B cell (primary cell): Measurements from ENCODE around the gene VSTM2B. TPM values are rescaled to one million over a fixed set of nuclear protein-coding genes. Genes with fewer than 3 reads are reported as not detected.

Experiments used
- ATAC-seq: fragments of 200-7000 bp; cut with Tn5 transposase; one replicate; pipeline ENCODE4 v1.10.0; 2021; ENCODE audit warnings: low read depth, mild to moderate bottlenecking, moderate number of reproducible peaks, moderate library complexity
- CTCF ChIA-PET: fragments of 350-600 bp; sonication (Branson Sonifier 250); formaldehyde crosslinking; loops from one replicate; lab custom pipeline; 2021; ENCODE audit warnings: antibody characterized with exemption, inconsistent platforms; lab: Charles Lee
- POLR2A ChIA-PET: fragments of 350-600 bp; sonication (Branson Sonifier 250); formaldehyde crosslinking; loops from one replicate; lab custom pipeline; 2021; ENCODE audit warnings: antibody characterized with exemption; lab: Charles Lee
- DNase-seq: peaks from one replicate; pipeline ENCODE4 v3.0.0; 2013
- H2AFZ ChIP-seq: 2 replicates; pipeline ENCODE4 v1.6.1; 2012; ENCODE audit warnings: mild to moderate bottlenecking, low read depth, low read length; ENCODE audit not compliant: insufficient read depth, poor library complexity, severe bottlenecking
- H3K27ac ChIP-seq, 2 donors: 1 replicate in 1 of 2; 2 replicates in 1 of 2; pipeline ENCODE4 v1.5.1; 2012 to 2013; ENCODE audit warnings: low read length in 2 of 2, mild to moderate bottlenecking in 2 of 2, moderate library complexity in 1 of 2
- H3K27me3 ChIP-seq, 4 experiments: fragments of 200-600 bp in 1 of 4; sonication (generic) in 1 of 4; replicated peaks in 1 of 4; 1 replicate in 2 of 4; 2 replicates in 2 of 4; pipeline versions ENCODE4 v1.6.1 to v1.7.0; 2013 to 2016; ENCODE audit warnings: low read length in 3 of 4, mild to moderate bottlenecking in 2 of 4, mixed read lengths in 1 of 4, moderate library complexity in 1 of 4; ENCODE audit not compliant: insufficient read depth in 4 of 4, control insufficient read depth in 3 of 4; ENCODE audit errors: control extremely low read depth in 1 of 4
- H3K36me3 ChIP-seq, 2 experiments: replicated peaks in 1 of 2; 1 replicate in 1 of 2; 2 replicates in 1 of 2; pipeline versions ENCODE4 v1.6.1 to v1.7.1; 2013; ENCODE audit warnings: low read length in 1 of 2; ENCODE audit not compliant: insufficient read depth in 2 of 2, control insufficient read depth in 1 of 2; ENCODE audit errors: control extremely low read depth in 1 of 2, extremely low read depth in 1 of 2
- H3K4me1 ChIP-seq, 2 donors: fragments of 200-600 bp in 1 of 2; sonication (generic) in 1 of 2; 1 replicate in 1 of 2; 2 replicates in 1 of 2; pipeline versions ENCODE4 v1.5.1 to v1.6.1; 2013 to 2017; ENCODE audit warnings: low read length in 2 of 2; ENCODE audit not compliant: control insufficient read depth in 2 of 2, insufficient read depth in 2 of 2
- H3K4me2 ChIP-seq: replicated peaks from 2 replicates; pipeline ENCODE3; 2012; ENCODE audit warnings: mild to moderate bottlenecking, low read depth, low read length; ENCODE audit not compliant: poor library complexity, severe bottlenecking
- H3K4me3 ChIP-seq, 5 experiments: fragments of 200-600 bp in 1 of 5; sonication (generic) in 1 of 5; 1 replicate in 3 of 5; 2 replicates in 2 of 5; pipeline versions ENCODE4 v1.5.1 to v1.7.0; 2011 to 2016; ENCODE audit warnings: low read length in 4 of 5, mild to moderate bottlenecking in 4 of 5, low read depth in 2 of 5, control low read depth in 1 of 5, moderate library complexity in 1 of 5; ENCODE audit not compliant: insufficient read depth in 1 of 5; ENCODE audit errors: control extremely low read depth in 1 of 5, extremely low read depth in 1 of 5
- H3K79me2 ChIP-seq: fragments of 200-600 bp; sonication (generic); one replicate; pipeline ENCODE4 v1.6.0; 2016; ENCODE audit warnings: low read length; ENCODE audit not compliant: control insufficient read depth, insufficient read depth
- H3K9ac ChIP-seq: fragments of 200-600 bp; sonication (generic); 2 replicates; pipeline ENCODE4 v1.6.1; 2017; ENCODE audit warnings: mild to moderate bottlenecking, low read length, moderate library complexity
- H3K9me3 ChIP-seq, 3 donors: one replicate each; pipeline versions ENCODE4 v1.6.1 to v1.7.1; 2013; ENCODE audit warnings: low read length in 2 of 3; ENCODE audit not compliant: control insufficient read depth in 2 of 3, insufficient read depth in 1 of 3; ENCODE audit errors: control extremely low read depth in 1 of 3
- H4K20me1 ChIP-seq: 2 replicates; pipeline ENCODE4 v1.6.0; 2012; ENCODE audit warnings: mild to moderate bottlenecking, low read length; ENCODE audit not compliant: insufficient read depth, control insufficient read depth, poor library complexity, severe bottlenecking
- H3K27ac Mint-ChIP-seq: one replicate; pipeline ENCODE4 v1.8.0; 2021; ENCODE audit warnings: mixed read lengths
- H3K27me3 Mint-ChIP-seq: one replicate; pipeline ENCODE4 v1.8.0; 2021; ENCODE audit warnings: mixed read lengths
- H3K4me1 Mint-ChIP-seq: one replicate; pipeline ENCODE4 v1.8.0; 2021; ENCODE audit warnings: mixed read lengths
- H3K4me3 Mint-ChIP-seq: one replicate; pipeline ENCODE4 v1.8.0; 2021; ENCODE audit warnings: mixed read lengths
- H3K9me3 Mint-ChIP-seq: one replicate; pipeline ENCODE4 v1.8.0; 2022; ENCODE audit warnings: mixed read lengths; ENCODE audit not compliant: insufficient read depth
- EZH2 ChIP-seq: IDR thresholded peaks from 2 replicates; pipeline ENCODE4 v1.6.1; 2012; ENCODE audit warnings: borderline replicate concordance, low read depth, mild to moderate bottlenecking, moderate library complexity, low read length; ENCODE audit not compliant: insufficient read depth, poor library complexity, severe bottlenecking
- WGBS: methylation state at CpG from one replicate; pipeline ENCODE4 v1.1.5; 2013; ENCODE audit warnings: missing lambda C conversion rate; ENCODE audit not compliant: insufficient coverage; 5-methylcytosine and 5-hydroxymethylcytosine counted together
- intact Hi-C: fragments of 100-400 bp; cut with micrococcal nuclease; formaldehyde crosslinking; loops from one replicate; pipeline ENCODE4 v1.10.0; 2022
- polyA plus RNA-seq: library from polyadenylated mRNA; depleted of rRNA; stranded (reverse); fragments of >200 nt; gene quantifications from 2 replicates; pipeline ENCODE4 v1.2.3, GENCODE V29; 2012
- total RNA-seq, 2 donors: library from RNA; stranded (reverse); fragments of 120-200 nt in 1 of 2; gene quantifications; 1 replicate in 1 of 2; 2 replicates in 1 of 2; pipeline versions ENCODE4 v1.2.3 to v1.2.4, GENCODE V29; 2013 to 2022
- TF ChIP-seq, protein P1 (sequence below): fragments of 200-600 bp; IDR thresholded peaks from one replicate; pipeline ENCODE4 v1.8.0; 2022; ENCODE audit warnings: antibody characterized with exemption, mild to moderate bottlenecking

The VSTM2B gene
- total and polyA plus RNA-seq, 2 donors (not counting 1 experiment from before 2014, with no cell fraction given) = not detected

GRCh38 chr19:29489172-29489951 is 36.4 kb upstream of the VSTM2B start:
- no peak overlapping the region for H2AFZ ChIP-seq
- H4K20me1 ChIP-seq = no peaks in the 10 kb centered on the region
- ChIA-PET CTCF (no interaction called here), POLR2A (no interaction called here)
- DNase-seq (no peak), ATAC-seq (no peak)
- no peaks in the 10 kb centered on the region for H3K36me3 ChIP-seq
- no peak overlapping the region for H3K4me3 Mint-ChIP-seq
- peaks cover 20% of the 10 kb centered on the region for H3K27me3 Mint-ChIP-seq
- H3K27ac ChIP-seq = no peak overlapping the region
- H3K4me1 ChIP-seq = no peaks in the 10 kb centered on the region
- H3K4me2 ChIP-seq = no peak overlapping the region
- H3K27me3 ChIP-seq = no peaks in the 10 kb centered on the region
- intact Hi-C loops = no loop called here
- no peak overlapping the region for H3K4me3 ChIP-seq
- H3K4me1 Mint-ChIP-seq = no peaks in the 10 kb centered on the region
- 83% methylated on average over 13 of the region's 16 CpGs for WGBS
- H3K9ac ChIP-seq = no peak overlapping the region
- no peaks in the 10 kb centered on the region for H3K79me2 ChIP-seq
- no peak for TF ChIP-seq EZH2
- TF ChIP-seq, protein P1, sequence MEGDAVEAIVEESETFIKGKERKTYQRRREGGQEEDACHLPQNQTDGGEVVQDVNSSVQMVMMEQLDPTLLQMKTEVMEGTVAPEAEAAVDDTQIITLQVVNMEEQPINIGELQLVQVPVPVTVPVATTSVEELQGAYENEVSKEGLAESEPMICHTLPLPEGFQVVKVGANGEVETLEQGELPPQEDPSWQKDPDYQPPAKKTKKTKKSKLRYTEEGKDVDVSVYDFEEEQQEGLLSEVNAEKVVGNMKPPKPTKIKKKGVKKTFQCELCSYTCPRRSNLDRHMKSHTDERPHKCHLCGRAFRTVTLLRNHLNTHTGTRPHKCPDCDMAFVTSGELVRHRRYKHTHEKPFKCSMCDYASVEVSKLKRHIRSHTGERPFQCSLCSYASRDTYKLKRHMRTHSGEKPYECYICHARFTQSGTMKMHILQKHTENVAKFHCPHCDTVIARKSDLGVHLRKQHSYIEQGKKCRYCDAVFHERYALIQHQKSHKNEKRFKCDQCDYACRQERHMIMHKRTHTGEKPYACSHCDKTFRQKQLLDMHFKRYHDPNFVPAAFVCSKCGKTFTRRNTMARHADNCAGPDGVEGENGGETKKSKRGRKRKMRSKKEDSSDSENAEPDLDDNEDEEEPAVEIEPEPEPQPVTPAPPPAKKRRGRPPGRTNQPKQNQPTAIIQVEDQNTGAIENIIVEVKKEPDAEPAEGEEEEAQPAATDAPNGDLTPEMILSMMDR = no peak
- H3K9me3 Mint-ChIP-seq = no peaks in the 10 kb centered on the region
- no peak overlapping the region for H3K27ac Mint-ChIP-seq
- H3K9me3 ChIP-seq = peaks cover 0 to 20% (median 0%) of the 10 kb centered on the region in 3 donors

DNA sequence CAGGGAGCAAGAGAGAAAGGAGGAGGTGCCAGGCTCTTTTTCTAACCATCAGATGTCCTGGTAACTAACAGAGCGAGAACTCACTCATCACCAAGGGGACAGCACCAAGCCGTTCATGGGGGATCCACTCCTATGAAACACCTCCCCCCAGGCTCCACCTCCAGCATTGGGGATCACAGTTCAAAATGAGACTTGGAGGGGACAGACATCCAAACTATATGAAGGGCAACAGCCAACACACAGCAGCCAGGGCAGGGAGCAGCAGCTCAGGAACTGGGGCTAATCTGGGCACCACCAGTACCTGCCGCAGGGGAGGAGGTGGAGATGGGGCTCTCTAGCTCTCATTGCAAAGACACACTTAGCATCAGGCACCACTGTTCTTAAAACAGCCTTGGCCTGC is 34.3 kb upstream of the VSTM2B start:
- H4K20me1 ChIP-seq = no peaks in the 10 kb centered on the region
- no peak overlapping the region for H3K4me2 ChIP-seq
- H2AFZ ChIP-seq = no peak overlapping the region
- no peaks in the 10 kb centered on the region for H3K79me2 ChIP-seq
- no peak overlapping the region for H3K27ac Mint-ChIP-seq
- no peak for DNase-seq
- no peaks in the 10 kb centered on the region for H3K27me3 ChIP-seq
- 78% methylated on average over 3 of the region's 3 CpGs for WGBS
- no peaks in the 10 kb centered on the region for H3K4me1 Mint-ChIP-seq
- no peak overlapping the region for H3K27ac ChIP-seq
- H3K4me3 Mint-ChIP-seq = no peak overlapping the region
- ChIA-PET POLR2A (no interaction called here), CTCF (interaction anchor here (1.0 kb wide), 1 partner anchor 239 kb away, joined by 3 read pairs; no protein-coding TSS in a partner anchor)
- H3K9me3 Mint-ChIP-seq = peaks cover under 1% of the 10 kb centered on the region
- H3K27me3 Mint-ChIP-seq = peaks cover 16% of the 10 kb centered on the region
- H3K4me3 ChIP-seq = no peak overlapping the region
- ATAC-seq = no peak
- no peaks in the 10 kb centered on the region for H3K36me3 ChIP-seq
- peaks cover 0 to 27% (median 0%) of the 10 kb centered on the region in 3 donors for H3K9me3 ChIP-seq
- H3K4me1 ChIP-seq = no peaks in the 10 kb centered on the region
- intact Hi-C loops = no loop called here
- no peak overlapping the region for H3K9ac ChIP-seq
- TF ChIP-seq, protein P1 = no peak
- no peak for TF ChIP-seq EZH2
